Spleen (tissue), 11 donors: ENCODE data around the gene CATSPER4. TPM values are rescaled to one million over a fixed set of nuclear protein-coding genes. Genes with fewer than 3 reads are reported as not detected.

Experiments used
- DNase-seq: peaks from one replicate; pipeline ENCODE4 v3.0.0-alpha.2; 2020
- H3K27ac ChIP-seq, 8 donors: fragments of 200-600 bp; sonication (generic) in 7 of 8; 1 replicate in 4 of 8; 2 replicates in 4 of 8; pipeline versions ENCODE4 v1.5.0 to v1.8.0; 2016 to 2021; ENCODE audit warnings: inconsistent platforms in 4 of 8, mild to moderate bottlenecking in 4 of 8, moderate library complexity in 1 of 8
- H3K27me3 ChIP-seq, 7 donors: fragments of 200-600 bp; sonication (generic) in 6 of 7; replicated peaks in 1 of 7; 1 replicate in 4 of 7; 2 replicates in 3 of 7; pipeline versions ENCODE4 v1.5.0 to v1.8.0; 2016 to 2021; ENCODE audit warnings: inconsistent platforms in 3 of 7, mild to moderate bottlenecking in 1 of 7
- H3K36me3 ChIP-seq, 6 donors: fragments of 200-600 bp; sonication (generic) in 5 of 6; 1 replicate in 4 of 6; 2 replicates in 2 of 6; pipeline versions ENCODE4 v1.5.0 to v1.8.0; 2016 to 2021; ENCODE audit warnings: inconsistent platforms in 2 of 6
- H3K4me1 ChIP-seq, 6 donors: fragments of 200-600 bp; sonication (generic) in 5 of 6; 1 replicate in 3 of 6; 2 replicates in 3 of 6; pipeline versions ENCODE4 v1.5.0 to v1.8.0; 2016 to 2021; ENCODE audit warnings: inconsistent platforms in 3 of 6
- H3K4me3 ChIP-seq, 8 donors: fragments of 200-600 bp; sonication (generic) in 7 of 8; 1 replicate in 4 of 8; 2 replicates in 4 of 8; pipeline versions ENCODE4 v1.5.0 to v1.8.0; 2016 to 2021; ENCODE audit warnings: inconsistent platforms in 4 of 8, mild to moderate bottlenecking in 4 of 8, moderate library complexity in 2 of 8
- H3K9me3 ChIP-seq, 8 donors: fragments of 200-600 bp; sonication (generic) in 7 of 8; 1 replicate in 4 of 8; 2 replicates in 4 of 8; pipeline versions ENCODE4 v1.5.0 to v1.8.0; 2016 to 2021; ENCODE audit warnings: inconsistent platforms in 4 of 8
- POLR2A ChIP-seq, 3 donors: fragments of 450-650 bp; IDR thresholded peaks; one replicate each; pipeline ENCODE4 v1.5.1; 2017; ENCODE audit warnings: antibody characterized with exemption in 3 of 3, mild to moderate bottlenecking in 1 of 3
- POLR2AphosphoS5 ChIP-seq, 3 donors: sonication (generic); formaldehyde crosslinking; IDR thresholded peaks; one replicate each; pipeline ENCODE4 v1.5.1; 2017; ENCODE audit warnings: antibody characterized with exemption in 3 of 3
- WGBS, 5 donors: extraction: QIAGEN DNeasy Blood & Tissue Kit in 3 of 5; methylation state at CpG; one replicate each; pipeline versions ENCODE4 v1.1.5 to v1.1.7; 2013 to 2018; 5-methylcytosine and 5-hydroxymethylcytosine counted together
- intact Hi-C: fragments of 100-400 bp; cut with DNase I; formaldehyde crosslinking; loops from one replicate; pipeline ENCODE4 v1.15.0; 2023; ENCODE audit warnings: low total_unique reads
- polyA plus RNA-seq, 3 donors: library from polyadenylated mRNA; stranded (reverse); fragments of 200-250 nt; gene quantifications; one replicate each; pipeline ENCODE4 v1.2.1, GENCODE V29; 2013
- total RNA-seq, 7 donors: library from RNA; depleted of rRNA in 3 of 7; stranded (reverse); fragments of >200 nt in 3 of 7; fragmentation: NEBNext Ultra II Directional in 4 of 7; extraction: Animal tissue kit (Norgen Biotek cat#: 25700) in 4 of 7; gene quantifications; one replicate each; pipeline versions ENCODE4 v1.1.0 to v1.2.1, GENCODE V29; 2016 to 2021
- TF ChIP-seq, protein P1 (sequence below), 11 experiments: fragments of 200-600 bp in 7 of 11; fragments of 450-650 bp in 4 of 11; sonication (generic) in 4 of 11; IDR thresholded peaks in 8 of 11; conservative IDR thresholded peaks in 3 of 11; 1 replicate in 7 of 11; 2 replicates in 4 of 11; pipeline versions ENCODE4 v1.4.0 to v1.8.0; 2016 to 2021; ENCODE audit warnings: antibody characterized with exemption in 11 of 11, inconsistent platforms in 4 of 11, mild to moderate bottlenecking in 1 of 11
- donor health status: healthy with polysubstance abuse.
- donor health status: DM: no; HTN: no; CAD: no; lungs with moderate emphysema.
- donor health status: DM: no; HTN: no; CAD: no.
- donor health status: Bipolar disorder and iron deficiency.
- donor health status: healthy.
- donor health status: DM: no; HTN: no; CAD: no.
- donor health status: DM: yes; HTN: yes; CAD: no.

The CATSPER4 gene
- total and polyA plus RNA-seq, 10 donors: 0.03 TPM; not detected in 9

DNA sequence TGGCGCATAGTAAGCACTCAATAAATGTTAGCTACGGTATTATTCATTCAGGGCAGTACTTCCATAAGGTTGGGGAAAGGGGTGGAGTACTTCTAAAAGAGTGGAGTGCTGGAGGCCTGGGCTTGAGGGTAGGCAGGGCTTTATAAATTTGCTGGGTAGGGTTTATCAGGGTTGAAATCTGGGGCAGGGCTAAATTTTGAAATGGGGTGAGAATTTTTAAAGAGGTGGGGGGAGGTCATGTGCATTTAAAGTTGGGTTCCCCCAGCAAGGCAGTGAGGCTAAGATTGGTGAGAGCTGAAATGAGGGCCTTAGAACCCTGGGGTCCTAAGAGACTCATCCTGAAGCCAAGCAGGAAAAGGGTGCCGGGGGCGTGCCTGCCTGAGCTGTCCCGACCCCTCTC, 10.0 kb downstream of the CATSPER4 start:
- Histone ChIP-seq H3K27ac (no peak overlapping the region), H3K36me3 (no peaks in the 10 kb centered on the region), H3K4me3 (no peak overlapping the region), H3K9me3 (no peaks in the 10 kb centered on the region), H3K4me1 (peaks cover 0 to 17% (median 12%) of the 10 kb centered on the region in 6 donors), H3K27me3 (peaks cover 0 to 9% (median 0%) of the 10 kb centered on the region in 7 donors)
- WGBS, 5 donors: 83 to 98% (median 91%) methylated on average over 5 of the region's 5 CpGs
- TF ChIP-seq POLR2A (IDR thresholded peaks at IDR 0.05) (no peak), POLR2AphosphoS5 (IDR thresholded peaks at IDR 0.05) (no peak)
- TF ChIP-seq, protein P1, sequence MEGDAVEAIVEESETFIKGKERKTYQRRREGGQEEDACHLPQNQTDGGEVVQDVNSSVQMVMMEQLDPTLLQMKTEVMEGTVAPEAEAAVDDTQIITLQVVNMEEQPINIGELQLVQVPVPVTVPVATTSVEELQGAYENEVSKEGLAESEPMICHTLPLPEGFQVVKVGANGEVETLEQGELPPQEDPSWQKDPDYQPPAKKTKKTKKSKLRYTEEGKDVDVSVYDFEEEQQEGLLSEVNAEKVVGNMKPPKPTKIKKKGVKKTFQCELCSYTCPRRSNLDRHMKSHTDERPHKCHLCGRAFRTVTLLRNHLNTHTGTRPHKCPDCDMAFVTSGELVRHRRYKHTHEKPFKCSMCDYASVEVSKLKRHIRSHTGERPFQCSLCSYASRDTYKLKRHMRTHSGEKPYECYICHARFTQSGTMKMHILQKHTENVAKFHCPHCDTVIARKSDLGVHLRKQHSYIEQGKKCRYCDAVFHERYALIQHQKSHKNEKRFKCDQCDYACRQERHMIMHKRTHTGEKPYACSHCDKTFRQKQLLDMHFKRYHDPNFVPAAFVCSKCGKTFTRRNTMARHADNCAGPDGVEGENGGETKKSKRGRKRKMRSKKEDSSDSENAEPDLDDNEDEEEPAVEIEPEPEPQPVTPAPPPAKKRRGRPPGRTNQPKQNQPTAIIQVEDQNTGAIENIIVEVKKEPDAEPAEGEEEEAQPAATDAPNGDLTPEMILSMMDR (IDR thresholded peaks at IDR 0.05 in 8 of 11, conservative IDR thresholded peaks at IDR 0.05 in 3 of 11): no peak
- intact Hi-C loops: no loop called here
- no peak for DNase-seq

DNA sequence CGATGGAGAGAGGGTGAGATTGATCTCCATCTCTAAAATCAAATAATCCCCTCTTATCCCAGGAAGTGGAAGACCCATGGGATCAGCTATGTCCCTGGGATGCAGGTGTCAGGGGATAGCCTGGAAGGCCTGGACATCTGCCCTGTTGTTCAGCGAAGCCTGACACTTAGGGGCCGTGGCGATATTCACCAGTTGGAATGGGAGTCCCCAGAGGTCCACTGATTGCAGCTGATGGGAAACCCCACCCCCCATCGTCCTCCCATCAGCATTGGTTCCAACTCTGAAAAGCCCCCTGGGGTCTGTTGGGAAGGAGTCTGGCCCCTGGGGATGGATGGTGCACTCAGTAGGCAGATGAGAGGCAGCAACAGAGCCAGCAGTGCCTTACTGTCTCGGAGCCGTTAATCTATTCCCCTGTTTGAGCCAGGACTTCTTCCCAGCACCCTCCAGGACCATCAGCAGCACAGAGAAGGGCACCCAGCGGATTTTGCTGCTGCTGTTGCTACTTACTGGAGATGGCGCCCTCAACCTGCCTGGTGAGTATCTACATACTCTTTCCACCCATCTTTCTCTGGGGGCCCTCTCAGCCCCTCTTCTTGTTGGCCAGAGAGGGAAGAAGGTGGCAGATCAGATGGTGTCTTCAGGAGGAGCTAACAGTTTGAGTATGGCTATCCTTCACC, 13.4 kb downstream of the CATSPER4 start:
- WGBS, 5 donors: 77 to 90% (median 83%) methylated on average over 6 to 9 of the region's 9 CpGs
- TF ChIP-seq POLR2AphosphoS5 (IDR thresholded peaks at IDR 0.05): no peak
- no peak for TF ChIP-seq POLR2A (IDR thresholded peaks at IDR 0.05)
- TF ChIP-seq, protein P1 (IDR thresholded peaks at IDR 0.05 in 8 of 11, conservative IDR thresholded peaks at IDR 0.05 in 3 of 11): no peak
- H3K9me3 ChIP-seq: no peaks in the 10 kb centered on the region
- no peaks in the 10 kb centered on the region for H3K36me3 ChIP-seq
- H3K27ac ChIP-seq: no peak overlapping the region
- peaks cover 0 to 4% (median 0%) of the 10 kb centered on the region in 7 donors for H3K27me3 ChIP-seq
- no peak for DNase-seq
- intact Hi-C loops: no loop called here
- peaks cover 0 to 17% (median 12%) of the 10 kb centered on the region in 6 donors for H3K4me1 ChIP-seq
- H3K4me3 ChIP-seq: no peak overlapping the region

DNA sequence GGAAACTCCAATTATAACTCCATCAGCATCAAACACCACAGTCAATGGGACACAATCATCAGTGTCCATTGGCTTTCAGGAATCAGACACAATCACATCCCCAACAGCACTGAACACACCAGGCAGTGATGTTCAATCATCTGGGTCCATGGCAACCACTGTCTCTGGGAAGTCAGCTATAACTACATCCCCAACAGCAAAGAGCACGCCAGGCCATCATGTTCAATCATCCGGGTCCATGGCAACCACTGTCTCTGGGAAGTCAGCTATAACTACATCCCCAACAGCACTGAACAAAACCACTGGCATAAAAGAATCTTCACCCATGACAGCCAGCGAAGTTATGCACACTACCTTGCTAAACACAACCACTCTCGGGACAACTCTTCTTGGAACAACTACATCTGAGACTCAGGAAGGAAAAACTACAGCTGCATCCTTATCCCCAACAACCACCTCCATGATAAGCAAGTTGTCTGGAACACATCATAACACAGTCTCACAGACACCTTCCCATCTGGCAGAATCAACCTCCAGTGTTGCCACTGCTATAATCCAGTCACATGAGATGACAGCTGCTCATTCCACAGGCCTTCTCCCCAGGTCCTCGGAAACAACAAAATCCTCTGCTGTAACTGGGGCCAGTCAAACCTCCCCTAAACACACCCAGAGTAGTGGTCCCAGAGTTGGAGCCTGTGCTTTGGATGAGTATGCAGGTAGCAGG, 19.9 kb downstream of the CATSPER4 start:
- no peak for TF ChIP-seq POLR2A (IDR thresholded peaks at IDR 0.05)
- TF ChIP-seq, protein P1 (IDR thresholded peaks at IDR 0.05 in 8 of 11, conservative IDR thresholded peaks at IDR 0.05 in 3 of 11): no peak
- no peak for TF ChIP-seq POLR2AphosphoS5 (IDR thresholded peaks at IDR 0.05)
- intact Hi-C loops: no loop called here
- WGBS, 5 donors: 78 to 91% (median 83%) methylated on average over 5 of the region's 5 CpGs

DNA sequence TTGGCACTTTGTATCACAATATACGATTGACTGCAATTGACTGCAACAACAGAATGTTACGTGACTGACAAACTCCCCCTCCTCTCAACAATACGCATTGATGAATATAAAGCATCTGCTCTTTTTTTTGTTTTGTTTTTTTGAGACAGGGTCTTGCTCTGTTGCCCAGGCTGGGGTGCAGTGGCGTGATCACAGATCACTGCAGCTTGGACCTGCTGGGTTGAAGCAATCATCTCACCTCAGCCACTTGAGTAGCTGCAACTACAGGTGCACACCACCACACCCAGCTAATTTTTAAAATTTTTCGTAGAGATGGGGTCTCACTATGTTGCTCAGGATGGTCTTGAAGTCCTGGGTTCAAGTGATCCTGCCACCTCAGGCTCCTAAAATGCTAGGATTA, 22.3 kb downstream of the CATSPER4 start:
- no peaks in the 10 kb centered on the region for H3K4me1 ChIP-seq
- H3K27me3 ChIP-seq: no peaks in the 10 kb centered on the region
- no peaks in the 10 kb centered on the region for H3K36me3 ChIP-seq
- H3K27ac ChIP-seq: no peak overlapping the region
- no peak for TF ChIP-seq POLR2AphosphoS5 (IDR thresholded peaks at IDR 0.05)
- no peak for TF ChIP-seq POLR2A (IDR thresholded peaks at IDR 0.05)
- TF ChIP-seq, protein P1 (IDR thresholded peaks at IDR 0.05 in 8 of 11, conservative IDR thresholded peaks at IDR 0.05 in 3 of 11): no peak
- WGBS, 5 donors: 85 to 96% (median 88%) methylated on average over 5 of the region's 5 CpGs
- intact Hi-C loops: no loop called here
- no peak overlapping the region for H3K4me3 ChIP-seq
- no peaks in the 10 kb centered on the region for H3K9me3 ChIP-seq
- no peak for DNase-seq

More for the DNA sequence above, 19.9 kb downstream of the CATSPER4 start:
- Histone ChIP-seq H3K36me3 (no peaks in the 10 kb centered on the region), H3K4me3 (no peak overlapping the region), H3K4me1 (no peaks in the 10 kb centered on the region), H3K9me3 (no peaks in the 10 kb centered on the region), H3K27ac (no peak overlapping the region), H3K27me3 (no peaks in the 10 kb centered on the region)
- DNase-seq: no peak
